ENCODE data around the gene ENTPD2.
"Not testable (repeated sequence)": the region's sequence is repeated elsewhere in the genome, so short reads cannot be mapped to it uniquely, and the experiment has no call there.

Gene ENTPD2

GRCh38 chr9:137068539-137069507 lies 15.0 kb upstream of the ENTPD2 start:
- Histone ChIP-seq H3K36me3 (ENCODE audit: insufficient read depth, low read length) (no peaks in the 10 kb centered on the region), H3K4me1 (ENCODE audit: insufficient read depth, low read length) (no peaks in the 10 kb centered on the region), H3K4me3 (ENCODE audit: low read depth in 1 of 2, low read length in 2 of 2) (no peak overlapping the region)

GRCh38 chr9:137067860-137068538 lies 14.1 kb upstream of the ENTPD2 start:
- no peak overlapping the region for H3K9ac ChIP-seq (ENCODE audit: low read length)
- no peaks in the 10 kb centered on the region for H3K4me1 ChIP-seq (ENCODE audit: insufficient read depth, low read length)
- H3K27ac ChIP-seq (ENCODE audit: low read depth, low read length): no peak overlapping the region
- no peak overlapping the region for H3K4me3 ChIP-seq (ENCODE audit: low read depth in 1 of 2, low read length in 2 of 2)
- no peaks in the 10 kb centered on the region for H3K9me3 ChIP-seq (ENCODE audit: low read length)
- peaks cover 12 to 35% of the 10 kb centered on the region in 2 donors for H3K27me3 ChIP-seq (ENCODE audit: control insufficient read depth in 1 of 2, insufficient read depth in 2 of 2, low read length in 2 of 2)
- no peaks in the 10 kb centered on the region for H3K36me3 ChIP-seq (ENCODE audit: insufficient read depth, low read length)

More at GRCh38 chr9:137068539-137069507, 15.0 kb upstream of the ENTPD2 start:
- Histone ChIP-seq H3K9me3 (ENCODE audit: low read length) (no peaks in the 10 kb centered on the region), H3K27me3 (ENCODE audit: control insufficient read depth in 1 of 2, insufficient read depth in 2 of 2, low read length in 2 of 2) (peaks cover 12 to 35% of the 10 kb centered on the region in 2 donors), H3K9ac (ENCODE audit: low read length) (no peak overlapping the region), H3K27ac (ENCODE audit: low read depth, low read length) (no peak overlapping the region)

DNA sequence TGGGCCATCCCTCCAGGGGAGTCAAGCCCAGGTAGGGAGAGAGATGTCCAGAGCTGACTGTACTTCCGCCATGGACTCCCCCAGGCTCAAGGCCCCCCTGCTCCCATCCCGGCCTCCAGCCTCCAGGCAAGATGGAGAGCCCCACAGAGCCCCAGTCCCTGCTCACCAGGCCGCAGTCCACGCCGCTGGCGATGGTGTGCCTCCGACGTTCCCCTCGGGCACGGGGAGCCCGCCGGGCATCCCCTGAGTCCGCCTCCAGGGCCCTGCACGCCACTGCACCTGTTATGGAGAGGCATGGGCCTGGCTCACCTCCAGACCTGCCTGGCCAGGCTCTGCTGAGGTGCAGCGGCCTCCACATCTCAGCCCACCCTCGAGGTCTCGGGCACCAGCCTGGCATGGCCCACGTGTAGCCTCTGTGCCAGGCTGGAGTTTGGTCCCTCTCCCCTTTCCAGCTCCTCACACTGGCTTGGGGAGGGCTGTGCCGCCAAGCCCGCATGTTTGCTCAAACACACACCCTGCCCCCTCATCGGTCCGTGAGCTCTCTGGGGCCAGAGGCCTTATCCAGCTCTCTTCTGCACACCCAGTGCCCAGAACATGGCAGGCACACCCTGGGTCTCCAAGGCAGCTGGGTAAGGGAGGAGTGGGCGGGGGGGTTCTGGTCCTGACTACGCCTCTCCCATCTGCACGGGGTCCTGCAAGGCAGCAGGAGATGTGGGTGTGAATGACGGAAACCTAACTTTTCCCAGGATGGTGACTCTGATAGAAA lies 12.4 kb upstream of the ENTPD2 start:
- no peaks in the 10 kb centered on the region for H3K4me1 ChIP-seq (ENCODE audit: insufficient read depth, low read length)
- peaks cover 12 to 35% of the 10 kb centered on the region in 2 donors for H3K27me3 ChIP-seq (ENCODE audit: control insufficient read depth in 1 of 2, insufficient read depth in 2 of 2, low read length in 2 of 2)
- no peaks in the 10 kb centered on the region for H3K36me3 ChIP-seq (ENCODE audit: insufficient read depth, low read length)
- no peak overlapping the region for H3K9ac ChIP-seq (ENCODE audit: low read length)
- H3K9me3 ChIP-seq (ENCODE audit: low read length): no peaks in the 10 kb centered on the region
- H3K4me3 ChIP-seq (ENCODE audit: low read depth in 1 of 2, low read length in 2 of 2): no peak overlapping the region
- H3K27ac ChIP-seq (ENCODE audit: low read depth, low read length): no peak overlapping the region

DNA sequence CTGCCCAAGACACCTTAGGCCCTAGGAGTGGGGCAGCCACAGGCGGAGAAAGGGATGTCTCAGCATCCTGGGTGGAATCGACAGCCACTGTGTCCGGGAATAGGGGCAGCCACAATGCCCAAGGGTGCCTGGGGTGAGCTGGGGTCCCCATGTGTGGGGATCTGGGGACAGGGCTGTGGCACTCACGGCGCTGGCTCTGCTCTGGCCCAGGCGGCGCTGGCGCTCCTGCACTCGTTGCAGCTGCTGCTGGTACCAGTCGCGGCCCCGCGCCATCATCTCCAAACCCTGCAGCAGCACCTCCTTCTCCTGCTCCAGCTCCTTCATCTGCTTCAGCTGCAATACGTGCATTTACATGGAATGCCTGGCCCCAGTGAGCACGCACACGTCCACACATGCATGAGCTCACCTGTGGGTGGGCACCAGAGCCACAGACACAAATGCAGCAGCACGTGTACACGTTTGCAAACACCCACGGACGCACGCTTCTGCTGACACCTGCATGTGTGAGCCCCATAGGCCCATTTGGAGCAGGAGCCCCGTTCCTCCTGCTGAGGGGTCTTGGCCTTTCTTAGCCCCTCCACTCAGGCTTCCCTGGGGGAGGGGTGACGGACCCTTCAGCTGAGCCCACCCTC lies 11.6 kb upstream of the ENTPD2 start:
- Histone ChIP-seq H3K9me3 (ENCODE audit: low read length) (no peaks in the 10 kb centered on the region), H3K9ac (ENCODE audit: low read length) (no peak overlapping the region), H3K4me1 (ENCODE audit: insufficient read depth, low read length) (no peaks in the 10 kb centered on the region), H3K4me3 (ENCODE audit: low read depth in 1 of 2, low read length in 2 of 2) (no peak overlapping the region), H3K27me3 (ENCODE audit: control insufficient read depth in 1 of 2, insufficient read depth in 2 of 2, low read length in 2 of 2) (peaks cover 12 to 35% of the 10 kb centered on the region in 2 donors), H3K36me3 (ENCODE audit: insufficient read depth, low read length) (no peaks in the 10 kb centered on the region), H3K27ac (ENCODE audit: low read depth, low read length) (no peak overlapping the region)

- H3K9me3 ChIP-seq (ENCODE audit: low read length): no peaks in the 10 kb centered on the region
- no peak overlapping the region for H3K27ac ChIP-seq (ENCODE audit: low read depth, low read length)
- H3K9ac ChIP-seq (ENCODE audit: low read length): no peak overlapping the region
- H3K27me3 ChIP-seq (ENCODE audit: control insufficient read depth in 1 of 2, insufficient read depth in 2 of 2, low read length in 2 of 2): peaks cover 12 to 35% of the 10 kb centered on the region in 2 donors
- H3K4me3 ChIP-seq (ENCODE audit: low read depth in 1 of 2, low read length in 2 of 2): no peak overlapping the region
- no peaks in the 10 kb centered on the region for H3K4me1 ChIP-seq (ENCODE audit: insufficient read depth, low read length)
- no peaks in the 10 kb centered on the region for H3K36me3 ChIP-seq (ENCODE audit: insufficient read depth, low read length)
Observed at GRCh38 chr9:137064880-137065164, 11.0 kb upstream of the ENTPD2 start.

- H3K4me1 ChIP-seq (ENCODE audit: insufficient read depth, low read length): no peaks in the 10 kb centered on the region
- H3K27ac ChIP-seq (ENCODE audit: low read depth, low read length): no peak overlapping the region
- no peak overlapping the region for H3K9ac ChIP-seq (ENCODE audit: low read length)
- peaks cover 8 to 29% of the 10 kb centered on the region in 2 donors for H3K27me3 ChIP-seq (ENCODE audit: control insufficient read depth in 1 of 2, insufficient read depth in 2 of 2, low read length in 2 of 2)
- H3K4me3 ChIP-seq (ENCODE audit: low read depth in 1 of 2, low read length in 2 of 2): no peak overlapping the region
- H3K36me3 ChIP-seq (ENCODE audit: insufficient read depth, low read length): no peaks in the 10 kb centered on the region
- no peaks in the 10 kb centered on the region for H3K9me3 ChIP-seq (ENCODE audit: low read length)
Observed at GRCh38 chr9:137064027-137064879, 10.4 kb upstream of the ENTPD2 start.

GRCh38 chr9:137063311-137064026 lies 9.6 kb upstream of the ENTPD2 start:
- Histone ChIP-seq H3K36me3 (ENCODE audit: insufficient read depth, low read length) (no peaks in the 10 kb centered on the region), H3K4me1 (ENCODE audit: insufficient read depth, low read length) (no peaks in the 10 kb centered on the region), H3K27ac (ENCODE audit: low read depth, low read length) (no peak overlapping the region), H3K9ac (ENCODE audit: low read length) (no peak overlapping the region), H3K4me3 (ENCODE audit: low read depth in 1 of 2, low read length in 2 of 2) (no peak overlapping the region), H3K27me3 (ENCODE audit: control insufficient read depth in 1 of 2, insufficient read depth in 2 of 2, low read length in 2 of 2) (peaks cover under 1 to 21% of the 10 kb centered on the region in 2 donors), H3K9me3 (ENCODE audit: low read length) (no peaks in the 10 kb centered on the region)

DNA sequence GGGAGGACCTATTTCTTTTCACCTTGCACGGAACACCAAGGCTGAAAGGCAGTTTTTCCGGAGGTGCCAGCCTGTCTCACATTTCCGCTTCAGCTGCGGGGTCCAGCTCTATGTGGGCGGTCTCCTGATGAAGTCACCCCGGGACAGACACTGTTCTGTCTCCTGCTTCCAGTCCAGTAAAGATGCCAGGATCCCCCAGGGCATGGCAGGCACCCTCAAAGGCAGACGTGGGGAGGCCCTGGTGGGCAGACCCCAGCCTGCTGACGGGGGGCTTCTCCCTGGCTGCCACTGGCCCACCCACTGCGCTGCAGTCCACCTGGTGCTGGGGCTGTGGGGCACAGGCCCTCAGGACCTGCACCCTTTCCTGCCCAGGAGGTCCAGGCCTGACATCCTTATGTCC lies 8.9 kb upstream of the ENTPD2 start:
- not testable (repeated sequence) for H3K4me3 ChIP-seq (ENCODE audit: low read depth in 1 of 2, low read length in 2 of 2); H3K27ac ChIP-seq (ENCODE audit: low read depth, low read length); H3K9ac ChIP-seq (ENCODE audit: low read length); H3K4me1 ChIP-seq (ENCODE audit: insufficient read depth, low read length); H3K36me3 ChIP-seq (ENCODE audit: insufficient read depth, low read length); H3K9me3 ChIP-seq (ENCODE audit: low read length)
- H3K27me3 ChIP-seq (ENCODE audit: control insufficient read depth in 1 of 2, insufficient read depth in 2 of 2, low read length in 2 of 2): peaks cover 0 to 15% of the 10 kb centered on the region in 2 donors

GRCh38 chr9:137062384-137062783 lies 8.5 kb upstream of the ENTPD2 start:
- H3K4me1 ChIP-seq (ENCODE audit: insufficient read depth, low read length): no peaks in the 10 kb centered on the region
- no peaks in the 10 kb centered on the region for H3K9me3 ChIP-seq (ENCODE audit: low read length)
- H3K27ac ChIP-seq (ENCODE audit: low read depth, low read length): no peak overlapping the region
- no peak overlapping the region for H3K9ac ChIP-seq (ENCODE audit: low read length)
- H3K4me3 ChIP-seq (ENCODE audit: low read depth in 1 of 2, low read length in 2 of 2): no peak overlapping the region
- no peaks in the 10 kb centered on the region for H3K36me3 ChIP-seq (ENCODE audit: insufficient read depth, low read length)
- H3K27me3 ChIP-seq (ENCODE audit: control insufficient read depth in 1 of 2, insufficient read depth in 2 of 2, low read length in 2 of 2): peaks cover 0 to 13% of the 10 kb centered on the region in 2 donors
